ENCODE measurements around the gene CBLB. TPM values are rescaled to one million over a fixed set of nuclear protein-coding genes. Genes with fewer than 3 reads are reported as not detected.

Gene CBLB
- total and polyA plus RNA-seq, 4 donors: 3.1 to 22.8 (median 9.8) TPM

DNA sequence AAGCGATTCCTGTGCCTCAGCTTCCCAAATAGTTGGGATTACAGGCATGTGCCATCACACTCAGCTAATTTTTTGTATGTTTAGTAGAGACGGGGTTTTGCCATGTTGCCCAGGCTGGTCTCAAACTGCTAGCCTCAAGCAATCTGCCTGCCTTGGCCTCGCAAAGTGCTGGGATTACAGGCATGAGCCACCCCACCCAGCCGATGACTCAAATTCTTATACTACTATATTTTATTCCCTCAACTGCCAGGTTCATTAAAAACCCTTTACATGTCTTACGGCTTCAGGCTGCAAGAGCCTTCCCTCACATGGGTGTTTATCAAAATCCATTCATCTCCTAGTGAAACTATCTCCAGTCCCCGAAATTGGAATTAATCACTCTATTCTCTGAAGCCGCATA lies 63.4 kb downstream of the CBLB start:
- Histone ChIP-seq H3K9me3 (ENCODE audit: control insufficient read depth in 4 of 4, low read length in 3 of 4) (no peaks in the 10 kb centered on the region), H3K27ac (ENCODE audit: low read depth in 1 of 2, low read length in 2 of 2) (no peak overlapping the region), H3K36me3 (ENCODE audit: control insufficient read depth in 4 of 4, insufficient read depth in 3 of 4, low read depth in 1 of 4, low read length in 3 of 4) (no peaks in the 10 kb centered on the region), H3K4me1 (ENCODE audit: control insufficient read depth in 4 of 4, insufficient read depth in 4 of 4, low read length in 3 of 4) (peaks cover 1 to 18% (median 5%) of the 10 kb centered on the region in 4 donors), H3K4me3 (ENCODE audit: low read depth in 1 of 3, low read length in 3 of 3) (no peak overlapping the region), H3K9ac (ENCODE audit: low read depth in 1 of 2, low read length in 2 of 2) (no peak overlapping the region), H3K27me3 (ENCODE audit: control insufficient read depth in 4 of 4, insufficient read depth in 4 of 4, low read length in 3 of 4) (no peaks in the 10 kb centered on the region)
- WGBS: 83% methylated on average over 7 of the region's 7 CpGs
- TF ChIP-seq RAD21 (IDR thresholded peaks at IDR 0.05) (no peak), SP1 (IDR thresholded peaks at IDR 0.05) (no peak), YY1 (IDR thresholded peaks at IDR 0.05) (no peak), HNF4G (IDR thresholded peaks at IDR 0.05) (no peak)
- TF ChIP-seq, protein P1, sequence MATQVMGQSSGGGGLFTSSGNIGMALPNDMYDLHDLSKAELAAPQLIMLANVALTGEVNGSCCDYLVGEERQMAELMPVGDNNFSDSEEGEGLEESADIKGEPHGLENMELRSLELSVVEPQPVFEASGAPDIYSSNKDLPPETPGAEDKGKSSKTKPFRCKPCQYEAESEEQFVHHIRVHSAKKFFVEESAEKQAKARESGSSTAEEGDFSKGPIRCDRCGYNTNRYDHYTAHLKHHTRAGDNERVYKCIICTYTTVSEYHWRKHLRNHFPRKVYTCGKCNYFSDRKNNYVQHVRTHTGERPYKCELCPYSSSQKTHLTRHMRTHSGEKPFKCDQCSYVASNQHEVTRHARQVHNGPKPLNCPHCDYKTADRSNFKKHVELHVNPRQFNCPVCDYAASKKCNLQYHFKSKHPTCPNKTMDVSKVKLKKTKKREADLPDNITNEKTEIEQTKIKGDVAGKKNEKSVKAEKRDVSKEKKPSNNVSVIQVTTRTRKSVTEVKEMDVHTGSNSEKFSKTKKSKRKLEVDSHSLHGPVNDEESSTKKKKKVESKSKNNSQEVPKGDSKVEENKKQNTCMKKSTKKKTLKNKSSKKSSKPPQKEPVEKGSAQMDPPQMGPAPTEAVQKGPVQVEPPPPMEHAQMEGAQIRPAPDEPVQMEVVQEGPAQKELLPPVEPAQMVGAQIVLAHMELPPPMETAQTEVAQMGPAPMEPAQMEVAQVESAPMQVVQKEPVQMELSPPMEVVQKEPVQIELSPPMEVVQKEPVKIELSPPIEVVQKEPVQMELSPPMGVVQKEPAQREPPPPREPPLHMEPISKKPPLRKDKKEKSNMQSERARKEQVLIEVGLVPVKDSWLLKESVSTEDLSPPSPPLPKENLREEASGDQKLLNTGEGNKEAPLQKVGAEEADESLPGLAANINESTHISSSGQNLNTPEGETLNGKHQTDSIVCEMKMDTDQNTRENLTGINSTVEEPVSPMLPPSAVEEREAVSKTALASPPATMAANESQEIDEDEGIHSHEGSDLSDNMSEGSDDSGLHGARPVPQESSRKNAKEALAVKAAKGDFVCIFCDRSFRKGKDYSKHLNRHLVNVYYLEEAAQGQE (IDR thresholded peaks at IDR 0.05): no peak
- no peak for DNase-seq (ENCODE audit: low spot score)

DNA sequence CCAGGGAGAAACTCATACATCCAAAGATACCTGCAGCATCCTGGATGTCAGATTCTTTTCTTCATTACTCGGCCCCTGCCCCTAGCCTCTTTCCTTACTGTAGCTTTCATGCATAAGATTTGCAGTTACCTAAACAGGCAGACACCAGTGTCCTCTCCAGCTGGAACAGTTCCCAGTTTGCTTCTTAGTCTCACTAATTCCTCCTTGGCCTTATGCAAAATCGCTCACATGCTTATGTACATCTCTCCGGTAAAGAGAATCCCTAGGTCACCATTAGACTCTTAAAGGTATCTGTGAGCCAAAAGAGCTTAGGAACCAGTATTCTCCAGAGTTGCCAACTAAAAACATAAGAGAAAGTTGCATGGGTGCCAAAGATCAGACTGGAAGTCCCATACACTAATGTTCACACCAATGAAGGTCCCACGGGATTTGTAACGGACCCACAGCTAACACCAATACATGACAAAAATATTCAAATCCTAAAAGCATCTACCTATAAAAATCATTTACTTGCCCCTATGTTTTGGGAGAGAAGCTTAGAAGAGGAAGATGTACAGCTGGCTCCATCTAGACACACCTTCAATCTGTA lies 66.6 kb downstream of the CBLB start:
- Histone ChIP-seq H3K27me3 (ENCODE audit: control insufficient read depth in 4 of 4, insufficient read depth in 4 of 4, low read length in 3 of 4) (no peaks in the 10 kb centered on the region), H3K9me3 (ENCODE audit: control insufficient read depth in 4 of 4, low read length in 3 of 4) (no peaks in the 10 kb centered on the region), H3K27ac (ENCODE audit: low read depth in 1 of 2, low read length in 2 of 2) (no peak overlapping the region), H3K9ac (ENCODE audit: low read depth in 1 of 2, low read length in 2 of 2) (no peak overlapping the region), H3K4me1 (ENCODE audit: control insufficient read depth in 4 of 4, insufficient read depth in 4 of 4, low read length in 3 of 4) (peaks cover 0 to 6% (median 0%) of the 10 kb centered on the region in 4 donors), H3K36me3 (ENCODE audit: control insufficient read depth in 4 of 4, insufficient read depth in 3 of 4, low read depth in 1 of 4, low read length in 3 of 4) (no peaks in the 10 kb centered on the region), H3K4me3 (ENCODE audit: low read depth in 1 of 3, low read length in 3 of 3) (no peak overlapping the region)
- WGBS: 92% methylated on average over 5 of the region's 5 CpGs
- no peak for DNase-seq (ENCODE audit: low spot score)
- no peak for TF ChIP-seq HNF4A (conservative IDR thresholded peaks at IDR 0.05)
- TF ChIP-seq, protein P2, sequence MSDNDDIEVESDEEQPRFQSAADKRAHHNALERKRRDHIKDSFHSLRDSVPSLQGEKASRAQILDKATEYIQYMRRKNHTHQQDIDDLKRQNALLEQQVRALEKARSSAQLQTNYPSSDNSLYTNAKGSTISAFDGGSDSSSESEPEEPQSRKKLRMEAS (IDR thresholded peaks at IDR 0.05): no peak
- TF ChIP-seq, protein P3, sequence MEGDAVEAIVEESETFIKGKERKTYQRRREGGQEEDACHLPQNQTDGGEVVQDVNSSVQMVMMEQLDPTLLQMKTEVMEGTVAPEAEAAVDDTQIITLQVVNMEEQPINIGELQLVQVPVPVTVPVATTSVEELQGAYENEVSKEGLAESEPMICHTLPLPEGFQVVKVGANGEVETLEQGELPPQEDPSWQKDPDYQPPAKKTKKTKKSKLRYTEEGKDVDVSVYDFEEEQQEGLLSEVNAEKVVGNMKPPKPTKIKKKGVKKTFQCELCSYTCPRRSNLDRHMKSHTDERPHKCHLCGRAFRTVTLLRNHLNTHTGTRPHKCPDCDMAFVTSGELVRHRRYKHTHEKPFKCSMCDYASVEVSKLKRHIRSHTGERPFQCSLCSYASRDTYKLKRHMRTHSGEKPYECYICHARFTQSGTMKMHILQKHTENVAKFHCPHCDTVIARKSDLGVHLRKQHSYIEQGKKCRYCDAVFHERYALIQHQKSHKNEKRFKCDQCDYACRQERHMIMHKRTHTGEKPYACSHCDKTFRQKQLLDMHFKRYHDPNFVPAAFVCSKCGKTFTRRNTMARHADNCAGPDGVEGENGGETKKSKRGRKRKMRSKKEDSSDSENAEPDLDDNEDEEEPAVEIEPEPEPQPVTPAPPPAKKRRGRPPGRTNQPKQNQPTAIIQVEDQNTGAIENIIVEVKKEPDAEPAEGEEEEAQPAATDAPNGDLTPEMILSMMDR (IDR thresholded peaks at IDR 0.05; ENCODE audit: low read depth, low read length, missing input control): no peak
- TF ChIP-seq SP1 (IDR thresholded peaks at IDR 0.05): no peak
- TF ChIP-seq, protein P1 (IDR thresholded peaks at IDR 0.05): no peak
- TF ChIP-seq NR2F2 (IDR thresholded peaks at IDR 0.05): no peak
- no peak for TF ChIP-seq TAF1 (conservative IDR thresholded peaks at IDR 0.05)
- TF ChIP-seq RAD21 (IDR thresholded peaks at IDR 0.05): no peak
- no peak for TF ChIP-seq GABPA (IDR thresholded peaks at IDR 0.05 in 1 of 2, conservative IDR thresholded peaks at IDR 0.05 in 1 of 2)
- no peak for TF ChIP-seq HNF4G (IDR thresholded peaks at IDR 0.05)
- TF ChIP-seq JUND (IDR thresholded peaks at IDR 0.05): no peak
- no peak for TF ChIP-seq RXRA (IDR thresholded peaks at IDR 0.05)
- TF ChIP-seq, protein P4, sequence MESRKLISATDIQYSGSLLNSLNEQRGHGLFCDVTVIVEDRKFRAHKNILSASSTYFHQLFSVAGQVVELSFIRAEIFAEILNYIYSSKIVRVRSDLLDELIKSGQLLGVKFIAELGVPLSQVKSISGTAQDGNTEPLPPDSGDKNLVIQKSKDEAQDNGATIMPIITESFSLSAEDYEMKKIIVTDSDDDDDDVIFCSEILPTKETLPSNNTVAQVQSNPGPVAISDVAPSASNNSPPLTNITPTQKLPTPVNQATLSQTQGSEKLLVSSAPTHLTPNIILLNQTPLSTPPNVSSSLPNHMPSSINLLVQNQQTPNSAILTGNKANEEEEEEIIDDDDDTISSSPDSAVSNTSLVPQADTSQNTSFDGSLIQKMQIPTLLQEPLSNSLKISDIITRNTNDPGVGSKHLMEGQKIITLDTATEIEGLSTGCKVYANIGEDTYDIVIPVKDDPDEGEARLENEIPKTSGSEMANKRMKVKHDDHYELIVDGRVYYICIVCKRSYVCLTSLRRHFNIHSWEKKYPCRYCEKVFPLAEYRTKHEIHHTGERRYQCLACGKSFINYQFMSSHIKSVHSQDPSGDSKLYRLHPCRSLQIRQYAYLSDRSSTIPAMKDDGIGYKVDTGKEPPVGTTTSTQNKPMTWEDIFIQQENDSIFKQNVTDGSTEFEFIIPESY (IDR thresholded peaks at IDR 0.05): no peak
- no peak for TF ChIP-seq YY1 (IDR thresholded peaks at IDR 0.05)
- no peak for TF ChIP-seq EGR1 (IDR thresholded peaks at IDR 0.05; ENCODE audit: low read depth in 2 of 2)
